ENCODE data around the gene BAK1. TPM values are rescaled to one million over a fixed set of nuclear protein-coding genes. Genes with fewer than 3 reads are reported as not detected.

BAK1 gene
- total RNA-seq, 1 experiment from 2014 or later: 18.9 TPM

GRCh38 chr6:33586108-33586640 lies 6.1 kb upstream of the BAK1 start (continued):
- TF ChIP-seq JUND (IDR thresholded peaks at IDR 0.05) (no peak), EZH2 (IDR thresholded peaks at IDR 0.05) (no peak), EGR1 (IDR thresholded peaks at IDR 0.05; ENCODE audit: low read depth) (no peak), SIN3A (IDR thresholded peaks at IDR 0.05; ENCODE audit: low read depth) (no peak)

DNA sequence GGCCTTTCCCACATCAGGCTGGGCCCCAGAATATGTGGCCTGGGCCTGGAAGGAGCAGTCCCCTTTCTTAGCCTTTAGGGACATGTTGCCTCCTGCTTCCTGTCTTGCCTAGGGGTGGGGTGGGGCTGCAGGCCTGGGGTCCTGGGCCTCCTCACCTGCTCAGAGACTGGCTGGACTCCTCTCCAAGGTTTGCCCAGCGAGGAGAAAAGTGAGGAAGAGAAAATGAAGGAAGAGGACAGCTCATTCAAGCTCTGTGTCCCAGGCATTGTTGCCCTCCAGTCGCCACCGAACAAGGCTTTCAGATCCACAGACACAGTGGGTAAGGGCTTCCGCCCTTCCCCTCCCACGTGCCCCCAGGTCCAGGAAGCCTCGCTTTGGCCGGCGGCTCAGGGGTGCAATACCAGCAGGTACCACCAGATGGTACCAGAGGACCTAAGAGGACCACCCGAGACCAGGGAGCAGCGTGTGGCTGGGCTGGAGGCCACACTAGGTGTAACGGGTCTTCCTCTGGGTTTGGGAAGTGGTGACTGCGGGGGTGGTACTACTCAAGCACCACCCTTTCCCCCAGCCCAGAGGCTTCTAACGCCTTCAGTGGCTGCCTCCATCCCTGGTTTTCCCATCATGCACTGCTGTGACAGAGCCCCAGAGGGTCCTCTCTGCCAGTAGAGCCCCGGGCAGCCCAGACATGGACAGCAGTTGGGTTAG lies 5.5 kb upstream of the BAK1 start:
- Histone ChIP-seq H3K27me3 (ENCODE audit: insufficient read depth, low read length) (no peaks in the 10 kb centered on the region), H3K9ac (ENCODE audit: low read length) (0 out of 2 replicates have a peak overlapping the region, but pooled peaks have one; percentile 12), H3K4me2 (ENCODE audit: low read length) (peak overlapping the region; percentile 46), H4K20me1 (ENCODE audit: insufficient read depth) (no peaks in the 10 kb centered on the region), H3K9me2 (ENCODE audit: insufficient read depth) (no peaks in the 10 kb centered on the region), H3K9me3 (ENCODE audit: control insufficient read depth in 1 of 2, insufficient read depth in 1 of 2, low read depth in 1 of 2, low read length in 2 of 2) (no peaks in the 10 kb centered on the region), H3K4me1 (ENCODE audit: control insufficient read depth in 1 of 2, insufficient read depth in 2 of 2, low read length in 2 of 2) (peaks cover 17 to 48% of the 10 kb centered on the region in 2 experiments), H3K27ac (ENCODE audit: low read depth, low read length) (no peak overlapping the region), H2AFZ (ENCODE audit: low read depth, low read length, poor library complexity, severe bottlenecking) (peak overlapping the region; percentile 39), H3K4me3 (replicated peaks in 1 of 2; ENCODE audit: low read depth in 1 of 2, low read length in 2 of 2) (no peak overlapping the region), H3K79me2 (ENCODE audit: insufficient read depth, low read length) (no peaks in the 10 kb centered on the region), H3K36me3 (ENCODE audit: control insufficient read depth in 1 of 2, insufficient read depth in 2 of 2, low read length in 2 of 2) (no peaks in the 10 kb centered on the region)
- peak; percentile 62 for DNase-seq (ENCODE audit: low read depth, low spot score)
- TF ChIP-seq CTCF (IDR thresholded peaks at IDR 0.05 in 2 of 3, conservative IDR thresholded peaks at IDR 0.05 in 1 of 3; ENCODE audit: borderline replicate concordance in 1 of 3, insufficient read depth in 1 of 3, low read depth in 2 of 3, low read length in 2 of 3) (peak in 2 of 3 experiments; percentile 91 to 98; a peak in 4 of 6 replicates), CEBPB (IDR thresholded peaks at IDR 0.05; ENCODE audit: low read depth) (no peak), ZFX (IDR thresholded peaks at IDR 0.05) (peak; percentile 31; the same call in 1 of the 2 replicates), EZH2phosphoT487 (IDR thresholded peaks at IDR 0.05; ENCODE audit: borderline replicate concordance) (no peak), POLR2A (IDR thresholded peaks at IDR 0.05; ENCODE audit: borderline replicate concordance, extremely low read depth, insufficient read depth, insufficient read length) (no peak), ELF1 (IDR thresholded peaks at IDR 0.05; ENCODE audit: borderline replicate concordance, low read depth) (no peak)
- POLR2A ChIA-PET: no interaction called here
- intact Hi-C loops (cut with micrococcal nuclease): loop anchor here (1.0 to 10.0 kb wide), 5 partner anchors 37 to 569 kb away; partner anchors contain the start of gene ITPR3
- peak; percentile 63 for ATAC-seq
- CTCF ChIA-PET: interaction anchor here (1.3 kb wide), 1 partner anchor 48 kb away, joined by 3 read pairs; no protein-coding TSS in a partner anchor
- RAD21 ChIA-PET (ENCODE audit: low non-redundant PET in 1 of 2, low total read pairs in 2 of 2, uncharacterized antibody in 2 of 2, unreplicated experiment in 2 of 2): no interaction called here
- BruUV-seq (replicated peaks): no TSS peak

Measured in HCT116 (cell line).